ENCODE results near the gene BICD1. TPM values are rescaled to one million over a fixed set of nuclear protein-coding genes. Genes with fewer than 3 reads are reported as not detected.

BICD1 gene
- total RNA-seq, 1 experiment from 2014 or later = 45.6 TPM

DNA sequence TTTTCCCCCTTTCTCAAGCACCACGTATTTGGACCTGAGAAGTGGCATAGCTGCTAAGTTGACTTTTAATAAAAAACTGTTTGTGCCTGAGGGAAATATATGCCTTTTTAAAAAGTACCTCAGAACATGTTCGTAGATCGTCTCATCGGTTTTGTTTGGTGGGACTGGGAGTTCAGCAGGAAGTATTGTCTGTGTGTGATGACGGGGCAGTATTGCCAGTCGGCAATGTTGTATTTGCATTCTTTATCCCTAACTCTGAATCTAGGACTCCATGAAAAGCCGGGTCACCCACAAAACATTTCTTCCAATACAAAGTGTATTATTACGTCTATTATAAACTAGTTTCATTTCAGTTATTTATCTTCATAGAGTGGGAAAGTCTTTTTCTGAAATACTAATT is 273.0 kb downstream of the BICD1 start:
- DNase-seq = no peak
- no TSS peak for BruUV-seq (replicated peaks)
- CTCF ChIA-PET = no interaction called here
- H3K4me3 Mint-ChIP-seq (ENCODE audit: low read depth, unreplicated experiment) = no peak overlapping the region
- H3K27ac Mint-ChIP-seq (ENCODE audit: unreplicated experiment) = no peak overlapping the region
- TF ChIP-seq CTCF (IDR thresholded peaks at IDR 0.05; ENCODE audit: unreplicated experiment) = no peak
- H3K27me3 Mint-ChIP-seq (ENCODE audit: unreplicated experiment) = no peaks in the 10 kb centered on the region
- no peaks in the 10 kb centered on the region for H3K4me1 Mint-ChIP-seq (ENCODE audit: low read depth, unreplicated experiment)
- intact Hi-C loops (cut with micrococcal nuclease; ENCODE audit: unreplicated experiment) = no loop called here
- no peaks in the 10 kb centered on the region for H3K36me3 Mint-ChIP-seq (ENCODE audit: insufficient read depth, unreplicated experiment)
- H3K9me3 Mint-ChIP-seq (ENCODE audit: low read depth, unreplicated experiment) = no peaks in the 10 kb centered on the region

GRCh38 chr12:32382226-32382625 is 275.6 kb downstream of the BICD1 start:
- Mint-ChIP-seq H3K36me3 (ENCODE audit: insufficient read depth, unreplicated experiment) (no peaks in the 10 kb centered on the region), H3K27me3 (ENCODE audit: unreplicated experiment) (no peaks in the 10 kb centered on the region), H3K4me3 (ENCODE audit: low read depth, unreplicated experiment) (no peak overlapping the region), H3K27ac (ENCODE audit: unreplicated experiment) (no peak overlapping the region), H3K4me1 (ENCODE audit: low read depth, unreplicated experiment) (no peaks in the 10 kb centered on the region), H3K9me3 (ENCODE audit: low read depth, unreplicated experiment) (no peaks in the 10 kb centered on the region)
- no TSS peak for BruUV-seq (replicated peaks)
- CTCF ChIA-PET = no interaction called here
- intact Hi-C loops (cut with micrococcal nuclease; ENCODE audit: unreplicated experiment) = no loop called here
- no peak for DNase-seq
- TF ChIP-seq CTCF (IDR thresholded peaks at IDR 0.05; ENCODE audit: unreplicated experiment) = no peak

DNA sequence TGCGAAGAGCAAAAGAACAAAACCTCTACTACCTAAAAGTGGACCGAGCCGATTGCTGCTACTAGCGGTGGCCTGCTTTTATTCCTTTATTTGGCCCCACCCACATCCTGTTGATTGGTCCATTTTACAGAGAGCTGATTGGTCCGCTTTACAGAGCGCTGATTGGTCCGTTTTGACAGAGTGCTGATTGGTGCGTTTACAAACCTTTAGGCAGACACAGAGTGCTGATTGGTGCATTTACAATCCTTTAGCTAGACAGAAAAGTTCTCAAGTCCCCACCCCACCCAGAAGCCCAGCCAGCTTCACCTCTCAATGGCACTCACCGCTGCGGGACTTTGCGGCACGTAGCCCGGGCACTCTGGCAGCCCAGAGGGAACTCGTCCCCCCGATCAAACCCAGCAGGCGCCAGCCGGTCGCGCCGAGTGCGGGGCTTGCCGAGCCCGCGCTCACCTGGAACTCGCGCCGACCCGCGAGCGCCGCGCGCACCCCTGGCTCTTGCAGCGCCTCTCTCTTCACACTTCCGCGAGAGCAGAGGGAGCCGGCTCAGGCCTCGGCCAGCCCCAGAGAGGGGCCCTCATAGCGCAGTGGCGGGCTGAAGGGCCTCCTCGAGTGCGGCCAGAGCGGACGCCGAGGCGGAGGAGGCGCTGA is 284.0 kb downstream of the BICD1 start:
- CTCF ChIA-PET = interaction anchor here (0.6 kb wide), 1 partner anchor 267 kb away, joined by 3 read pairs; no protein-coding TSS in a partner anchor
- intact Hi-C loops (cut with micrococcal nuclease; ENCODE audit: unreplicated experiment) = no loop called here
- peak overlapping the region; percentile 77 for H3K4me3 Mint-ChIP-seq (ENCODE audit: low read depth, unreplicated experiment)

GRCh38 chr12:32395026-32395425 is 288.4 kb downstream of the BICD1 start:
- intact Hi-C loops (cut with micrococcal nuclease; ENCODE audit: unreplicated experiment) = no loop called here
- Mint-ChIP-seq H3K27me3 (ENCODE audit: unreplicated experiment) (no peaks in the 10 kb centered on the region), H3K27ac (ENCODE audit: unreplicated experiment) (no peak overlapping the region), H3K36me3 (ENCODE audit: insufficient read depth, unreplicated experiment) (peaks cover 23% of the 10 kb centered on the region), H3K4me3 (ENCODE audit: low read depth, unreplicated experiment) (no peak overlapping the region), H3K4me1 (ENCODE audit: low read depth, unreplicated experiment) (peaks cover 8% of the 10 kb centered on the region), H3K9me3 (ENCODE audit: low read depth, unreplicated experiment) (no peaks in the 10 kb centered on the region)
- CTCF ChIA-PET = interaction anchor here (0.6 kb wide), 1 partner anchor 360 kb away, joined by 5 read pairs; no protein-coding TSS in a partner anchor
- no peak for TF ChIP-seq CTCF (IDR thresholded peaks at IDR 0.05; ENCODE audit: unreplicated experiment)
- DNase-seq = no peak
- no TSS peak for BruUV-seq (replicated peaks)

More for the DNA sequence above, 284.0 kb downstream of the BICD1 start:
- peaks cover 8% of the 10 kb centered on the region for H3K4me1 Mint-ChIP-seq (ENCODE audit: low read depth, unreplicated experiment)
- no TSS peak for BruUV-seq (replicated peaks)
- peaks cover 17% of the 10 kb centered on the region for H3K36me3 Mint-ChIP-seq (ENCODE audit: insufficient read depth, unreplicated experiment)
- peak; percentile 60 for DNase-seq
- H3K9me3 Mint-ChIP-seq (ENCODE audit: low read depth, unreplicated experiment) = no peaks in the 10 kb centered on the region
- peak overlapping the region; percentile 40 for H3K27ac Mint-ChIP-seq (ENCODE audit: unreplicated experiment)
- TF ChIP-seq CTCF (IDR thresholded peaks at IDR 0.05; ENCODE audit: unreplicated experiment) = no peak
- no peaks in the 10 kb centered on the region for H3K27me3 Mint-ChIP-seq (ENCODE audit: unreplicated experiment)
